NCI-H345 treated with DMSO at 0.1 percent for 48 hours (cell line): ENCODE data around the gene PPP1R3F.

ENCODE experiments used
- DNase-seq: peaks from one replicate; lab custom pipeline; 2025; ENCODE audit not compliant: unreplicated experiment; lab: John Stamatoyannopoulos, UW

The PPP1R3F gene

GRCh38 chrX:49249071-49249470 is 20.5 kb upstream of the PPP1R3F start:
- no peak for DNase-seq

DNA sequence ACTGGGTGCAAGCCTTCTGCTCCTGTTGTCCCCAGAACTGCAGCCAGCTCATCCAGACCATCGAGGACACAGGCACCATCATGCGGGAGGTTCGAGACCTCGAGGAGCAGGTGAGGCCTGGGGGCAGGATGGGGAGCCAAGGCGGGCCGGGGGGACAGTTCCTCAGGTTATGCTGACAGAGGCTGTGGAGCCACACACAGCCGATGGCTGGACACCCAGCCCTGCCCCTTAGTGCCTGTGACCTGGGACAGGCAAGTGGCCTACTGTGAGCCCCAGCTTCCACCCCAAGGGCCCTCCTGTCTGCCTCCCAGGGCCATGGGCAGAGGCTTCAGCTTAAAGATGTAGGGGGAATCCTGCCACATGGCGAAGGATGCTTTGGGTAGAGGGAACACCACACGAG is 20.0 kb upstream of the PPP1R3F start:
- DNase-seq: no peak

DNA sequence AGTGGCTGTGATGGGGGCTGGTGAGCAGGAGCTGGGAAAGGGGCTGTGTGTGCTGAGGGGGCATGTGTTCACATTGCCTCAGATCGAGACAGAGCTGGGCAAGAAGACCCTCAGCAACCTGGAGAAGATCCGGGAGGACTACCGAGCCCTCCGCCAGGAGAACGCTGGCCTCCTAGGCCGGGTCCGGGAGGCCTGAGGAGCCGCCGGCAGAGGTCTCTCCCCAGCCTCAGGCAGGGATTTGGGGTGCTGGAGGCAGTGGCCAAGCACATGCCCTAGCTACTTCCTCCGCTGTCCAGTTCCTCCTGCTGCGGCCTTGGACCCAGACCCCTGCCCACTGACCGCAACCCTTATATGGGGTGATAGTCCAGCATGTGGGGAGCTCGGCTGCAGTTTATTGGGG is 19.5 kb upstream of the PPP1R3F start:
- DNase-seq: no peak

GRCh38 chrX:49250578-49250977 is 19.0 kb upstream of the PPP1R3F start:
- no peak for DNase-seq

- no peak for DNase-seq
Measured at GRCh38 chrX:49251325-49251724, 18.3 kb upstream of the PPP1R3F start.

DNA sequence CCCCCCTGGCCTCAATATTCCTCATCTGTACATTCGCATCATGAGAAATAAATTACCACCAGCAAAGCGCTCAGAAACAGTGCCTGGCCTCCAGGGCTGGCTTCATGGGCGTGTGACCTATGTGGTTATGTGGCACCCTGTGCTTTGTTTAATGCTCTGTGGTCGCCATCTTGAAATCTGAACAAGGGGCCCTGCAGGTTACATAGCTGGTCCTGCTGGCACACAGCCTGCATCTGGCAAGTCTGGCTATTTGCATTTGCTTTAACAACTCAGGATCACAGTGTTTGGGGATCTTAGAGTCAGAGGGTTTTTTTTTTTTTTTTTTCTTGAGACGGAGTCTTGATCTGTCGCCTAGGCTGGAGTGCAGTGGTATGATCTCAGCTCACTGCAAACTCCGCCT is 15.0 kb upstream of the PPP1R3F start:
- no peak for DNase-seq

DNA sequence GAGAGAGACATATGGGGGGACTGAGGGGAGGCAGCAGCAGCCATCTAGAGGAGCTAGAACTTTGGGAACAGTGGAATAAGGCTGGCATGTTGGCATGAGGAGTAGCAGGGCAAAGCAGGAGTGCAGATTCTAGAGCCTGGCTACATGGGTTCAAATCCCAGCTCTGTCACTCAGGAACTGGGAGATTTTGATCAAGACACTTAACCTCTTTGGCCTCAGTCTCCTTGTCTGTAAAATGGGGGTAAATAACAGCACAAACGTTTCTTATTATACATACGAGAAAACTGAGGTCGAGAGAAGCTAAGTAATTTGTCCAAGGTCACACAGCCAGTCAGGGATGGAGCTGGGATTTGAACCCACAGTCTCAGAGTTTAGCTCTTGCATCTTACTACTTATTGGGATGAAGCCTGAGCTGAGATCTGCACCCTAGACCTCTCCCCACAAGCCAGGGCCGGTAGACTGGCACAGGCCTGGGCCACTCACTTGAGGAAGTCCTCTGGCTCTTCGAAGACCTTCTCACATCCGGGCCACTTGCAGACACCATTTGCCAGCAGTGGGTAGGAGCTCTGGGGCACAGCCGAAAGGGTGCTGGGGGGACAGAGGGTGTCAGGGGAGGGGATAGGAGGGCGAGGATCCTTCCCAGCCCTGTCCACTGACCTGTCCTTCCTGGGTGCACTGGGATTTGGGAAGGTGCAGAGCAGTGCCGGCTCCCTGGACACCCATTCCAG is 13.2 kb upstream of the PPP1R3F start:
- no peak for DNase-seq

- no peak for DNase-seq
Measured at GRCh38 chrX:49257074-49257790, 12.4 kb upstream of the PPP1R3F start.

GRCh38 chrX:49257846-49258748 is 11.5 kb upstream of the PPP1R3F start:
- DNase-seq: no peak

- no peak for DNase-seq
Measured at GRCh38 chrX:49258749-49259124, 10.9 kb upstream of the PPP1R3F start.

DNA sequence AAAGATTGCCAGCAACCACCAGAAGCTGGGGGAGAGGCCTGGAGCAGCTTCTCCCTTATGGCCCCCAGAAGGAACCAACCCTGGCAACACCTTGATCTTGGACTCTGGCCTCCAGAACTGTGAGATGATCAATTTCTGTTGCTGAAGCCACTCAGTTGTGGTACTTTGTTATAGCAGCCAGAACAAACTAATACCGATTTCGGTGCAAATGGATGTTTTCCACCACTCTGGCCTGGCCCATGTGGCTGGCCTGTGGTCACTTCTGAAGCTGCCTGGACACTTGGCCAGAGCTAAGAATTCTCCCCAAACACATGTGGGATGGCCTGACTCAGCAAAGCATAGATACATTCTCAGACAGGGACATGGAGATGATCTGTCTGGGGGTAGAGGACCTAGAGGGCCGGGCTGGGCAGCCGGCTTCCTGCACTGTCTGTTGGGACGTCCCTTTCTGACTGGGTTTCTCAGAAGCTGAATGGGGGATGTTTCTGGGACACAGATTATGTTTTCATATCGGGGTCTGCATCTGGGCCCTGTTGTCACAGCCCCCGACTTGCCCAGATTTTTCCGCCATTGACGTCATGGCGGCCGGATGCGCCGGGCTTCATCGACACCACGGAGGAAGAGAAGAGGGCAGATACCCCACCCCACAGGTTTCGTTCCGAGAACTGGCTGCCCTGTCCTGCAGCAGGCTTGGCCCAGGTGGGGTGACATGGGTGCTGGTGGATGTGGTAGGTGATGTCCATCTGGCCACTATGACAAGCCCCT is 9.2 kb upstream of the PPP1R3F start:
- no peak for DNase-seq

DNA sequence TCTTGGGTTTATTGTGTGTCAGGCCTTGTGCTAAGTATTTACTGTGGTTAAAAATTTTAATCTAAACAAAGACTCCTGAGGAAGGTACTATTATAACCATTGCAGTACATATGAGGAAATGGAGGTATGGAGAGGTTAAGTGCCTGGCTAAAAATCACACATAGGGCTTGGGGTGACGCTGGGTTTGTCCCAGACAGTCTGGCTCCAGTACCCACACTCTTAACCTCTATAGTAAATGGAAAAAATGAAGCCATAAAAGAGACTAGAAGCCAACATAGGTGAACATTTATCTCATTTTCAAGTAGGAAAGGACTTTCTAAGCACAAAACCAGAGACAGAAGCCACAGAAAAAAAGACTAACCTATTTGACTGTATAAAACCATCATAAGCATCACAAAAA is 7.0 kb upstream of the PPP1R3F start:
- DNase-seq: no peak

GRCh38 chrX:49263631-49264030 is 6.0 kb upstream of the PPP1R3F start:
- no peak for DNase-seq

DNA sequence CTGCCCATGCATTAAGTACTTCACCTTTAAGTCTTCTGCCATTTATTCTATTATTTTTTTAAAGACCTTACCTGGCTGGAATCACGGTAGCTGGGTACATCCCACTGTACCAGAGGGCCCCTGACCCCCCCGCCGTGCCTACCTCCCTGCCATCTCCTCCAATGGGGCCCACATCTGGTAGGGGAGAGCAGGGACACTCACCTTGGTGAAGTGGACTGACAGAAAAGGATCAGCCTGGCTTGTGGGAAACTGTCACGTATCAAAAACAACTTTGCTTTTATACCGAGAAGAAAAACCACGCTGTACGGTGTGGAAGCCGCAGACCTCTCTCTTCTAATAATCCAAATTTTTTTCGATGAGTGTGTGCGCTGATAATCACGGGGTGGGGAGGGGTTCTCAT is 5.1 kb upstream of the PPP1R3F start, which contains the start of gene FOXP3:
FOXP3 (minus strand) TSS at position 251 of the 400 bp plus-strand sequence. CDS start 6,205 bp downstream, outside the sequence.
- no peak for DNase-seq

GRCh38 chrX:49266523-49267445 is 2.8 kb upstream of the PPP1R3F start:
- no peak for DNase-seq

DNA sequence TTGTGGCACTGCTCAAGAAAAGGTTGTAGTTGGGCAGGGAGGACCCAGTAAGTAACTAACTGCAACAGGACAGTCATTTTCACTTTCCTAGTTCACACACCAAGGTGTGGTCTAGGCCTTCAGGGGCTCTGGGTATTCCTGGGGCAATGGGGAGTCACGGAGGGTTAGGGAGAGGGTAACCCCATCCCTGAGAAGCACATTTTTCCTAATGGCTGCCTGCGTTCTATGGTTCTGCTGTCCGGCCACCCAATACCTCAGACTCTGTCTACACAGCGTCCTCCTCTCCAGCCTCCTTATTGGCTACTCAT is 937 bp upstream of the PPP1R3F start:
- DNase-seq: no peak

- peak; percentile 94 for DNase-seq
Measured at GRCh38 chrX:49269010-49269766, 405 bp upstream of the PPP1R3F start.

DNA sequence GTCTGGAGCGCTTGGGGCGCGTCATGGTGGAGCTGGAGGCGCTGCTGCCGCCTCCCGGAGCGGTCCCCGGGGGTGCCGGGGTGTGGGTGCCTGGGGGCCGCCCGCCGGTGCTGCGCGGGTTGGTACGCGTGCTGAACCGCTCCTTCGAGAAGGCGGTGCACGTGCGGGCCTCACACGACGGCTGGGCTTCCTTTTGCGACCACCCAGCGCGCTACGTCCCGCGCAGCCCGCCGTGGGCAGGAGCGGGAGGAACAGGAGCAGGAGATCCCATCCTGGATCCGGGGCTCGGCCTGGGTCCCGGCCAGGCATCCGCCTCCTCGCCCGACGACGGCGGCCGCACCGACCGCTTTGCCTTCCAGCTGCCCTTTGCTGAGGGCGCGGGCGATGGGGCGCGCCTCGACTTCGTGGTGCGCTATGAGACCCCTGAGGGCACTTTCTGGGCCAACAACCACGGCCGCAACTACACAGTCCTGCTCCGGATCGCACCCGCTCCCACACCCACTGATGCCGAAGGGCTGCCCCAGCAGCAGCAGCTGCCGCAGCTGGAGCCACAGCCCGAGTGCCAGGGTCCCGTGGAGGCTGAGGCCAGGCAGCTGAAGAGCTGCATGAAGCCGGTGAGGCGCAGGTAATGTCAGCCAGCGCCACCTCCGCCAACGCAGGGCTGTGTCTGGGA is 792 bp downstream of the PPP1R3F start:
- no peak for DNase-seq

DNA sequence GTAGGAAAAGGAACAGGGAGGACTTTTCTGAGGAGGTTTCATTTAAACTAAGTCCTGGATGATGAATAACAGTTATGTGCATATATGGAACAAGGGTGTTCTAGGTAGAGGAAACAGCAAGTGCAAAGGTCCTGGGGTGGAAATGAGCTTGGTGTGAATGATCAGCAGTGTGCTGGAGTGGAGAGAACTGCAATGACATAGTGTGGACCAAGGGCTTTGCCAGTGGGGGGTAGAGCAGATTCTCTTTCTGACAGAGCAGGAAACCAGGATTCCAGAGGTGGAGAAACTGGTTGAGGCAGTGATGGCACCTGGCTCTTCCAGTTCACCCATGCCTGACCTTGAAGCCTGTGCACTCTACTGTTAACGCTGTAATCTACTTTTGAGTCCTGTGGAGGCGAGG is 1.7 kb downstream of the PPP1R3F start:
- DNase-seq: no peak
